Vagina (tissue), 2 donors: ENCODE results near the gene MACROD2. TPM values are rescaled to one million over a fixed set of nuclear protein-coding genes. Genes with fewer than 3 reads are reported as not detected.

Experiments
- DNase-seq, 2 donors: peaks; one replicate each; pipeline ENCODE4 v3.0.0-alpha.2; 2017; ENCODE audit errors: extremely low spot score in 2 of 2
- H3K27ac ChIP-seq: fragments of 200-600 bp; sonication (generic); one replicate; pipeline ENCODE4 v1.5.1; 2019
- H3K27me3 ChIP-seq: fragments of 200-600 bp; sonication (generic); one replicate; pipeline ENCODE4 v1.5.1; 2019
- H3K36me3 ChIP-seq, 2 donors: fragments of 200-600 bp; sonication (generic); one replicate each; pipeline ENCODE4 v1.5.1; 2017 to 2019
- H3K4me1 ChIP-seq: fragments of 200-600 bp; sonication (generic); one replicate; pipeline ENCODE4 v1.5.1; 2019
- H3K4me3 ChIP-seq, 2 donors: fragments of 200-600 bp; sonication (generic); 1 replicate in 1 of 2; 2 replicates in 1 of 2; pipeline ENCODE4 v1.5.1; 2016 to 2019
- H3K9me3 ChIP-seq: fragments of 200-600 bp; sonication (generic); one replicate; pipeline ENCODE4 v1.5.1; 2019
- CTCF ChIP-seq, 3 experiments: fragments of 450-650 bp in 2 of 3; fragments of 200-600 bp in 1 of 3; sonication (generic) in 1 of 3; IDR thresholded peaks; one replicate each; pipeline ENCODE4 v1.5.1; 2017 to 2019; ENCODE audit warnings: antibody characterized with exemption in 3 of 3, mild to moderate bottlenecking in 2 of 3, moderate library complexity in 2 of 3
- POLR2A ChIP-seq, 2 donors: fragments of 450-650 bp; IDR thresholded peaks; one replicate each; pipeline ENCODE4 v1.6.1; 2017; ENCODE audit warnings: antibody characterized with exemption in 2 of 2, mild to moderate bottlenecking in 2 of 2, moderate library complexity in 2 of 2
- POLR2AphosphoS5 ChIP-seq, 2 donors: sonication (generic); formaldehyde crosslinking; IDR thresholded peaks; one replicate each; pipeline ENCODE4 v1.9.0; 2017; ENCODE audit warnings: antibody characterized with exemption in 2 of 2, mild to moderate bottlenecking in 2 of 2, low read depth in 1 of 2; ENCODE audit not compliant: insufficient read depth in 1 of 2
- intact Hi-C: fragments of 100-400 bp; cut with DNase I; formaldehyde crosslinking; loops from one replicate; pipeline ENCODE4 v1.15.1; 2023
- total RNA-seq: library from RNA; depleted of rRNA; stranded (reverse); fragments of >200 nt; gene quantifications from one replicate; pipeline ENCODE4 v1.2.3, GENCODE V29; 2016

The MACROD2 gene
- total RNA-seq, 1 donor from 2014 or later, result 12.5 TPM

- H3K4me3 ChIP-seq, result no peak overlapping the region
- TF ChIP-seq POLR2A (IDR thresholded peaks at IDR 0.05) (no peak), POLR2AphosphoS5 (IDR thresholded peaks at IDR 0.05; ENCODE audit: insufficient read depth in 1 of 2, low read depth in 1 of 2) (no peak), CTCF (IDR thresholded peaks at IDR 0.05) (no peak)
- H3K4me1 ChIP-seq, result no peaks in the 10 kb centered on the region
- DNase-seq, result no peak
- no peaks in the 10 kb centered on the region for H3K27me3 ChIP-seq
- intact Hi-C loops, result loop anchor here (5.0 kb wide), 1 partner anchor 1769 kb away; no protein-coding TSS in a partner anchor
- no peaks in the 10 kb centered on the region for H3K36me3 ChIP-seq
- H3K9me3 ChIP-seq, result no peaks in the 10 kb centered on the region
- H3K27ac ChIP-seq, result no peak overlapping the region
Measured at GRCh38 chr20:15253431-15253830, 1258.1 kb downstream of the MACROD2 start.

- no peaks in the 10 kb centered on the region for H3K27me3 ChIP-seq
- H3K4me3 ChIP-seq, result no peak overlapping the region
- TF ChIP-seq POLR2A (IDR thresholded peaks at IDR 0.05), result no peak
- TF ChIP-seq CTCF (IDR thresholded peaks at IDR 0.05), result no peak
- no peak for TF ChIP-seq POLR2AphosphoS5 (IDR thresholded peaks at IDR 0.05; ENCODE audit: insufficient read depth in 1 of 2, low read depth in 1 of 2)
- intact Hi-C loops, result no loop called here
- no peak for DNase-seq
- H3K27ac ChIP-seq, result no peak overlapping the region
- H3K36me3 ChIP-seq, result no peaks in the 10 kb centered on the region
- H3K9me3 ChIP-seq, result no peaks in the 10 kb centered on the region
- no peaks in the 10 kb centered on the region for H3K4me1 ChIP-seq
Measured at GRCh38 chr20:15256676-15257568, 1261.6 kb downstream of the MACROD2 start.

- intact Hi-C loops, result no loop called here
- H3K4me1 ChIP-seq, result no peaks in the 10 kb centered on the region
- no peaks in the 10 kb centered on the region for H3K36me3 ChIP-seq
- no peak overlapping the region for H3K4me3 ChIP-seq
- H3K27ac ChIP-seq, result no peak overlapping the region
- no peaks in the 10 kb centered on the region for H3K9me3 ChIP-seq
- DNase-seq, result no peak
- no peak for TF ChIP-seq POLR2A (IDR thresholded peaks at IDR 0.05)
- TF ChIP-seq POLR2AphosphoS5 (IDR thresholded peaks at IDR 0.05; ENCODE audit: insufficient read depth in 1 of 2, low read depth in 1 of 2), result no peak
- no peak for TF ChIP-seq CTCF (IDR thresholded peaks at IDR 0.05)
- H3K27me3 ChIP-seq, result no peaks in the 10 kb centered on the region
Measured at GRCh38 chr20:15257569-15257870, 1262.2 kb downstream of the MACROD2 start.

- no peak overlapping the region for H3K27ac ChIP-seq
- H3K4me3 ChIP-seq, result no peak overlapping the region
- intact Hi-C loops, result no loop called here
- H3K36me3 ChIP-seq, result no peaks in the 10 kb centered on the region
- DNase-seq, result no peak
- no peaks in the 10 kb centered on the region for H3K27me3 ChIP-seq
- TF ChIP-seq POLR2AphosphoS5 (IDR thresholded peaks at IDR 0.05; ENCODE audit: insufficient read depth in 1 of 2, low read depth in 1 of 2), result no peak
- no peak for TF ChIP-seq POLR2A (IDR thresholded peaks at IDR 0.05)
- no peak for TF ChIP-seq CTCF (IDR thresholded peaks at IDR 0.05)
- H3K9me3 ChIP-seq, result no peaks in the 10 kb centered on the region
- H3K4me1 ChIP-seq, result no peaks in the 10 kb centered on the region
Measured at GRCh38 chr20:15265581-15266309, 1270.4 kb downstream of the MACROD2 start.

GRCh38 chr20:15267935-15268334 lies 1272.6 kb downstream of the MACROD2 start:
- TF ChIP-seq POLR2A (IDR thresholded peaks at IDR 0.05) (no peak), CTCF (IDR thresholded peaks at IDR 0.05) (no peak), POLR2AphosphoS5 (IDR thresholded peaks at IDR 0.05; ENCODE audit: insufficient read depth in 1 of 2, low read depth in 1 of 2) (no peak)
- H3K27ac ChIP-seq, result no peak overlapping the region
- DNase-seq, result no peak

More at GRCh38 chr20:15267935-15268334, 1272.6 kb downstream of the MACROD2 start:
- no peaks in the 10 kb centered on the region for H3K27me3 ChIP-seq
- H3K36me3 ChIP-seq, result no peaks in the 10 kb centered on the region
- no peaks in the 10 kb centered on the region for H3K9me3 ChIP-seq
- no peak overlapping the region for H3K4me3 ChIP-seq
- intact Hi-C loops, result no loop called here
- H3K4me1 ChIP-seq, result no peaks in the 10 kb centered on the region
